ENCODE measurements around the gene UBE3B.

The UBE3B gene

GRCh38 chr12:109477963-109478315 lies 505 bp downstream of the UBE3B start:
- H3K27me3 ChIP-seq: no peaks in the 10 kb centered on the region
- H3K4me1 ChIP-seq (ENCODE audit: control insufficient read depth in 1 of 2, insufficient read depth in 1 of 2, low read depth in 1 of 2, low read length in 1 of 2): peaks cover 25 to 26% of the 10 kb centered on the region in 2 experiments
- TF ChIP-seq CTCF (IDR thresholded peaks at IDR 0.05): no peak
- peak overlapping the region; percentile 93 for H3K27ac ChIP-seq
- H3K36me3 ChIP-seq: peaks cover 7% of the 10 kb centered on the region
- H3K9me3 ChIP-seq: no peaks in the 10 kb centered on the region
- H3K4me3 ChIP-seq (ENCODE audit: low read depth in 1 of 2, low read length in 1 of 2): peak overlapping the region; percentile 64 to 85

- no peak for TF ChIP-seq CTCF (IDR thresholded peaks at IDR 0.05)
- Histone ChIP-seq H3K4me3 (ENCODE audit: low read depth in 1 of 2, low read length in 1 of 2) (no peak overlapping the region), H3K27me3 (no peaks in the 10 kb centered on the region), H3K9me3 (no peaks in the 10 kb centered on the region), H3K4me1 (ENCODE audit: control insufficient read depth in 1 of 2, insufficient read depth in 1 of 2, low read depth in 1 of 2, low read length in 1 of 2) (peaks cover 25 to 26% of the 10 kb centered on the region in 2 experiments), H3K27ac (no peak overlapping the region), H3K36me3 (peaks cover 22% of the 10 kb centered on the region)
Observed at GRCh38 chr12:109479761-109480160, 2.3 kb downstream of the UBE3B start.

- no peak overlapping the region for H3K4me3 ChIP-seq (ENCODE audit: low read depth in 1 of 2, low read length in 1 of 2)
- no peaks in the 10 kb centered on the region for H3K9me3 ChIP-seq
- H3K36me3 ChIP-seq: peaks cover 28% of the 10 kb centered on the region
- H3K27me3 ChIP-seq: no peaks in the 10 kb centered on the region
- peaks cover 25 to 26% of the 10 kb centered on the region in 2 experiments for H3K4me1 ChIP-seq (ENCODE audit: control insufficient read depth in 1 of 2, insufficient read depth in 1 of 2, low read depth in 1 of 2, low read length in 1 of 2)
- no peak for TF ChIP-seq CTCF (IDR thresholded peaks at IDR 0.05)
- no peak overlapping the region for H3K27ac ChIP-seq
Observed at GRCh38 chr12:109480356-109480755, 2.9 kb downstream of the UBE3B start.

GRCh38 chr12:109481863-109482262 lies 4.4 kb downstream of the UBE3B start:
- Histone ChIP-seq H3K4me3 (ENCODE audit: low read depth in 1 of 2, low read length in 1 of 2) (no peak overlapping the region), H3K36me3 (peaks cover 43% of the 10 kb centered on the region), H3K4me1 (ENCODE audit: control insufficient read depth in 1 of 2, insufficient read depth in 1 of 2, low read depth in 1 of 2, low read length in 1 of 2) (peaks cover 13 to 16% of the 10 kb centered on the region in 2 experiments), H3K9me3 (no peaks in the 10 kb centered on the region), H3K27ac (no peak overlapping the region), H3K27me3 (no peaks in the 10 kb centered on the region)
- no peak for TF ChIP-seq CTCF (IDR thresholded peaks at IDR 0.05)

- no peak for TF ChIP-seq CTCF (IDR thresholded peaks at IDR 0.05)
- Histone ChIP-seq H3K36me3 (peaks cover 49% of the 10 kb centered on the region), H3K4me1 (ENCODE audit: control insufficient read depth in 1 of 2, insufficient read depth in 1 of 2, low read depth in 1 of 2, low read length in 1 of 2) (peaks cover 12 to 16% of the 10 kb centered on the region in 2 experiments), H3K4me3 (ENCODE audit: low read depth in 1 of 2, low read length in 1 of 2) (no peak overlapping the region), H3K27ac (no peak overlapping the region), H3K9me3 (no peaks in the 10 kb centered on the region), H3K27me3 (no peaks in the 10 kb centered on the region)
Observed at GRCh38 chr12:109482491-109482890, 5.1 kb downstream of the UBE3B start.

GRCh38 chr12:109482894-109483293 lies 5.5 kb downstream of the UBE3B start:
- Histone ChIP-seq H3K36me3 (peaks cover 53% of the 10 kb centered on the region), H3K4me3 (ENCODE audit: low read depth in 1 of 2, low read length in 1 of 2) (no peak overlapping the region), H3K4me1 (ENCODE audit: control insufficient read depth in 1 of 2, insufficient read depth in 1 of 2, low read depth in 1 of 2, low read length in 1 of 2) (peaks cover 11 to 13% of the 10 kb centered on the region in 2 experiments), H3K27me3 (no peaks in the 10 kb centered on the region), H3K27ac (no peak overlapping the region), H3K9me3 (no peaks in the 10 kb centered on the region)
- no peak for TF ChIP-seq CTCF (IDR thresholded peaks at IDR 0.05)

Measured in neutrophil (primary cell).